HG03066 (cell line): Measurements from ENCODE around the gene HRH2.

Source experiments
- ATAC-seq: cut with Tn5 transposase; IDR thresholded peaks from one replicate; pipeline ENCODE4 v1.9.1; 2021; ENCODE audit warnings: low read depth; ENCODE audit not compliant: unreplicated experiment

HRH2 gene

DNA sequence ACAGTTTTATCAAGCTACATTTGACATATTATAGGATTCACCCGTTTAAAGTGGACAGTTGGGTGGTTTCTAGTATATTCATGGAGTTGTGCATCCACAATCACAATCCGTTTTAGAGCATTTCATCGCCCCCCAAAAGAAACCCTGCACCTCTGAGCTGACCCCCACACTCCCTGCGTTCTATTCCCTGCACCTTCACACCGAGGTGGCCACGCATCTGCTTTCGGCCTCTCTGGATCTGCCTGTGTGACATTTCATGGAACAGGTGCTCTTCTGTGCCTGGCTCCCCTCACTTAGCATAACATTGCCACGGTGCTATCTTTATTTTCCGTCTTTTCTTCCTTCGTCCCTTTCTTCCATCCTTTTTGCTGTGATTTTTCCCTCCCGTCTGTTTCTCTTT, 32.7 kb downstream of the HRH2 start:
- no peak for ATAC-seq

DNA sequence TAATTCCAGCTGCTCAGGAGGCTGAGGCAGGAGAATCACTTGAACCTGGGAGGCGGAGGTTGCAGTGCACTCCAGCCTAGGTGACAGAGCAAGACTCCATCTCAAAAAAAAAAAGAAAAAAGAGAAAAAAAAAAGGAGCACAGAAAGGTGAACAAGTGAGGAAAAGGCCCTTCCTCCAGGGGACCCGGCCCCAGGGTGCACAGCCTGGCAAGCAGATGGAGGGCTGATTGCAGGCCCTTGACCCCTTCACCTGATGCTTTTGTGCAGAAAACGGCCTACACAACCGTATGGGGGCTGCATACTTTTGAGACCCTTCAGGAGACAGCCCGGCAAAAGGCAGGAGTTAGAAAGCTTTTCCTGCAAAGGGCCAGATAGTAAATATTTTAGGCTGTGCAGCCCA, 33.9 kb downstream of the HRH2 start:
- ATAC-seq: no peak

DNA sequence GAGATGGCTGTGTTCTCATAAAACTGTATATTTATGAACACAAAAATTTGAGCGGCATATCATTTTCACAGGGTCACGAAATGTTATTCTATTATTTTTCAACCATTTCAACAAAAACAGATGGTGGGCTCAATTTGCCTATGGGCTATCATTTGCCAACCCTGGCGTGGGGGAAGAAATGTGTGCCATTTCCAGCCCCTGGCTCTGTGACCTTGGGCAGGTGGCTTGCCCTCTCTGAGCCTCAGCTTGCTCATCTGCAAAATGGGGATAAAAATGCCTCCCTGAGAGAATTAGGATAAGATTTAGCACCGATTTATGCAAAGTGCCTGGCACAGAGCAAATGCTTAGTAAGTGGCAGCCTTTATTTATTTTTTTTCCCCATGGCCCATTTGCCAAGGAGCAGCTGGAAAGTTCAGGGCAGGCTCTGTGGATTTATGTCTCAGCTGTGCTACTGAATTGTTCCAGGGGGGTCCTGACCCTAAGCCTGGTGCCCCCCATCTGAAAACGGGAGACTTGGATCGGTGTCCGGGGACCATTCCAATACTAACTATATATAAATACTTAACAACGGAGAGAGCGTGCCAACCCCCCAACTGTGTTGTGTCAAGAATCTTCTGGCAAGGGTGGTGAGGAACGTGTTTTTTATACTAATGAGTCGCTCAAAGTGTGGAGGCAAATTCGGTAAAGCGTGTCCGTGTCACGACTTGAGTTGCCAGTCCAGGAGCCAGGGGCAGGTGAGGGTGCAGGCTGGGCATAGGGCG, 34.5 kb downstream of the HRH2 start:
- ATAC-seq: no peak

DNA sequence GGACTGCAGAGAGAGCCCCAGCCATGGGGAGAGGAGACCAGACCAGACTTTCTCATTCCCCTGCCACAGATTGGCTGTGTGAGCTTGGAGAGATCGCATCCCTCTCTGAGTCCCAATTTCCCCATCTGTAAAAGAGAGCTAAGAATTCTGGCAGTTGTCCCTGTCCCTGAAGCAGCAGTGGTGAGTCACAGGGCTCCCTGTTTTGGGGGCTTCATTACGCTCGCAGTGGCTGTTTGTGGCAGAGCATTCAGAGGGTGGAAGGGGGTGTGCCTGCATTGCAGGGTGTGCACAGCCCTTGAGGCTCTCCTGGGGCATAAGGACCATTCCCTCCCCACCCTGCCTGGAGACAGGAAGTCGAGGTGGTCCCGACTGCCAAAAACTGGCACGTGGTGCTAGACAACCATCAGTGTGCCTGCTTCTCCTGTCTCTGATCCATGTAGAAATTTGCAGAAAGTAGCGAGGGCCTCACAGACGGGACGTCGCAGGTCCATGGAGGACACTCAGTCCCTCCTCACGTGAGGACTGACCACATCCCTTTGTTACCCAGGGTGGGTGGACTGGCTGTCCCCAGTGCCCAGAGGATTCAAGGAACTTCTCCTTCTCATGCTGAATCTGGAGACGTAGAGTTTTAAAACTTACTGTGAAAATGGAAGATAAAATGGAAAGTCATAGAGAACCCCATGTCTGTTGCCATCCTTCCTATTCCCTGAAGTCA, 35.3 kb downstream of the HRH2 start:
- ATAC-seq: no peak

DNA sequence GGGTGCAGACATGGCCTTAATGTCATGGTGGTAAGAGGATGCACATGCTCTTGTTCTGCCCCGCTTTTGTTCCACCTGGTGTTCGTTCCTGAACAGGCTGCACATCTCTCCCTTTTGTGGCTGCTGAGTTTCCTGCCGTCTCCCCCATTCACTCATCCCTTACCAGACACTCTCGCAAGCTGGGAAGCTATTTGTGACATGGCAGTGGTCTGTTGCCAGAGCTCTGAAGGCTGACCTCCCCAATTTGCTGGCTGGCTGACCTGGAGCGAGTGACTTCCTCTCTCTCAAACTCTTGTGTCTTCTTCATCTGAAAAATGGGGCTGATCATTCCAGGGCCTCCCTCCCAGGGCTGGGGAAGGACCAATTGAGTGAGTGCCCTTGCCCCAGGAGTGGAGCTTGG, 35.9 kb downstream of the HRH2 start:
- ATAC-seq: no peak

DNA sequence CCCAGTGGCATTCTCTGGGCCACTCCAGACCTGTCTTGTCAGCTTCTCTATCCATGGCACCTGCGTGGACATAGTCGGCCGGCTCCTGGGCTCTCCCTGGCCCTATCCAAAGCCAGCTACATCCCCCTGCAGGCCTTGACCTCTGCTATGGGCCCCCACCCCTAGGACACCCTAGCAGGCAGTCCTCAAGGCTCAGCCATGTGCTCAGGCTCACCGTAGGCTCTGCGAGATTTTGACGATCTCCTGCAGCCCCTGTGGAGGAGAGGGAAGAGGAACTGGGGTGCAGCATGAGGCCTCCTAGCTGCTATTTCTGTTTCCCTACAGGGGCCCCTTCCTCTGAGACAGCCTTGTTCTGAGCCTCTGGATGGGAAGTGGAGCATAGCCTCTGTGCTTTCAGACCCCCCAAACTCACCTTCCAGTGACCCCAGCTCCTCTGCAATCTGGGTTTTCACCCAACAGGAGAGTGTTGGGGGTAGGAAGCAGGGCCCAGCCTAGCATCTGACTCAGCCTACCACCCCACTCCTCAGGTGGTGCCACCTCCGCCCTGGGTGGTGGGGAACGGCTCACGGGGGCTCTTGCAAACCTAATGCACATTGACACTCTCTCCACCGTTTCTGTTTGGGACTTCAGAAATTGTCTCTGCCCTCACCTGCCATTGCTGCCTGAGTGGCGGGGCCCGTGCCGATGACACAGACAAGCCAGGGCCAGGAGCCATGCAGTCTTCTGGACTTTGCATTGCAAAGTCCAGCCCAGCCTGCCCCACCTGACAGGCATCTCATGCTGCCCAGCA, 36.7 kb downstream of the HRH2 start:
- no peak for ATAC-seq

DNA sequence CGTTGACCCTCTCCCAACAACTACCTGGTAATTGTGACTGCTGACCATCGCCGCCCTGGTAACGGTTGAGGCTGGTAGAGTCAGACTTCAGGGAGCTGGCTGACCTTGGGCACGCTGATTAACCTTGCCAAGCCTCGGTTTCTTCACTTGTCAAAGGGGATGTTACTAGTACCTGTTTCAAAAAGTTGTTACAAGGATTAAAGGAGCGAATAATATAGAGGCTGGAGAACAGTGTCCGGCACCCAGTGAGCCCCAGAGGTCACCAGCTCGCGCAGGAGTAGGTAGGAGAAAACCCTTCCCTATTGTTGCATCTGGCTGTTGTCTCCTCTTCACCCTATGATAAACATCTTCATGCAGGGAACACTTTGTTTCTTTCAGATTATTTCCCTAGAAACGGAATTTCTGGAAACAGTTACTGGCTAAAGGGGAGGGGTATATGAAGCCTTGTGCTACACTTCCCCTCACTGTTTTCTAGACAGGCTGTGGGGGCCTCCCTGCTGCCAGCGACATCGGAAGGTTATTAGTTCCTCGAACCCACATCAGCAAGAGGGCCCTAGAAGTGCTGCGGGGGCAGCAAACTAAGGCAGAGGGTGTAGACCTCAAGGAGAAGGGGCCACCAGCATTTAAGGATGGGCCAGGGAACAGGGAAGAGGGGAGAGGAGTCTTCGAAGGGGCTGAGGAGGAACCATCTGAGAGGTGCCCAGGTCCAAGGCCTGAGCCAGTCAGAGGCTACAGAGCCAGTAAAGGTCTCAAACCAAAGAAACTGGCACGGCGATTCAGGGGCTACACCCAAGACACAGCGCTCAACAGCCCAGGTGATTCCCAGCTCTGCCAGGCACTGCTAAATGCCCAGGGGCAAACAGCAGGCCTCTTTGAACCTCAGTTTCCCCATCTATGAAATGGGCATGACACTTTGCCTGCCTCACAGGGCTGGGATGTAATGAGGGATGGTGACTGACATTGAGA, 37.6 kb downstream of the HRH2 start:
- no peak for ATAC-seq

DNA sequence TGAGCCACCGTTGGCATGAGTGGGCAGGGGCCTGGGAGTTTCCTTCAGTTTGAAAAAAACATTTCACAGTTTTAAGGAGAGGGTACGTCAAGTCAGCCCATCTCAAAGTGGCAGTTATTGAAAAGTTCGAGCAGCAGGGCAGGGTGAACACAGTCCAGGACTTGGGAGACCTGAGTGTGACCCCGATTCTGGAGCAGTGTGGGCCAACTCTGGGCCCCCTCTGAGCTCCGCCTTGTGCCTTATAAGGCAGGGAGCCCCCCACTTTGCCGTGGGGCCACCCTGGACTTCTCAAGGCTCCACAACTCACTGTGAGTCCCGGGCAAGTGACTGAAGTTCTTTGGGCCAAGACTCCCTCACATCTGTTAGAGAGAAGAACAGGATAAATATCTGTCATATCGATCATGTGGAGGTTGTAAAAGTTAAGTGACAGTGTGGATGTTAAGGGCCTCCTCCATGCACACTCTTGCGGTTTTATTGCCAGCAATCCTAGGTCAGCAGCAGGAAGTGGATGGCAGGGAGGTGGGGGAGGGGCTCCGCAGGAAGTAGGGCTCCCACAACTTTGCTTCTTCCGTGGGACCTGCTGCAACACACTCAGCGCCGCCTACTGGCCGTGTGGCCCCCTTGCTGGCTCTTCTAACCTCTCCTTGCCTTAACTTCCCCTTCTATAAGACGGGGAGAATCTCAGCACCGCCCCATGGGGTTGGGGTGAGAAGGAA, 38.4 kb downstream of the HRH2 start:
- no peak for ATAC-seq

DNA sequence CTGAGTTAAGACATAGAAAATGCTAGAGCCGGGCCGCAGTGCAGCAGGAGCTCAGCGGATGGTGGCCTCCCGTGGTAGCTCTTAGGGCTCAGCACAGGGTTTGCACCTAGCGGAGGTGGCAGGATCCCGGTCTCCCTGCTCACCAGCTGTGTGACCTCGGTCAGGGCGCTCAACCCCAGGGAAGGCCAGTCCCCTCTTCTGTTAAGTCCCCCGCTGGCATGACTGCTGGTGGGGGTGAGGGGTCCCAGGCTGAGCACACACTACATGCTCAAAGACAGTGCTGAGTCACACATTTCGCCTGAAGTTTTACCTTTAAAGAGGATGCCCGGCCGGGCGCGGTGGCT, 39.0 kb downstream of the HRH2 start:
- ATAC-seq: no peak

DNA sequence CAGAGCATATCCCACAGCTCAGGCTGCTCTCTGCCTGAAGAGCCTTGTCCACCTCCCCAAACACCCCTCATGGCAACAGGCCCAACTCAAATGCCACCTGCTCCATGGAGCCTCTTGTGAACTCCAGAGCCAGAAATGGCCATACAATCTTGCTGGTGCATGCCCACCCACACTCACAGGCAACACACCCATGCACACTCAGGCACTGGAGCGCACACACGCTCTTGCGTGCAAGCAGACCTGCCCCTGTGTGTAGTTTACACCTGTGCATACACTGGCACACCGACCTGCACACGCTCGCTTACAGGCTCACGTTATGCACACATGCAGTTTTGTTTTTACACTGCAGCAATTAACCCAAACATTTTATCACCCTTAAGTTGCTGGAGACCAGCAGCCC, 40.0 kb downstream of the HRH2 start:
- ATAC-seq: no peak

DNA sequence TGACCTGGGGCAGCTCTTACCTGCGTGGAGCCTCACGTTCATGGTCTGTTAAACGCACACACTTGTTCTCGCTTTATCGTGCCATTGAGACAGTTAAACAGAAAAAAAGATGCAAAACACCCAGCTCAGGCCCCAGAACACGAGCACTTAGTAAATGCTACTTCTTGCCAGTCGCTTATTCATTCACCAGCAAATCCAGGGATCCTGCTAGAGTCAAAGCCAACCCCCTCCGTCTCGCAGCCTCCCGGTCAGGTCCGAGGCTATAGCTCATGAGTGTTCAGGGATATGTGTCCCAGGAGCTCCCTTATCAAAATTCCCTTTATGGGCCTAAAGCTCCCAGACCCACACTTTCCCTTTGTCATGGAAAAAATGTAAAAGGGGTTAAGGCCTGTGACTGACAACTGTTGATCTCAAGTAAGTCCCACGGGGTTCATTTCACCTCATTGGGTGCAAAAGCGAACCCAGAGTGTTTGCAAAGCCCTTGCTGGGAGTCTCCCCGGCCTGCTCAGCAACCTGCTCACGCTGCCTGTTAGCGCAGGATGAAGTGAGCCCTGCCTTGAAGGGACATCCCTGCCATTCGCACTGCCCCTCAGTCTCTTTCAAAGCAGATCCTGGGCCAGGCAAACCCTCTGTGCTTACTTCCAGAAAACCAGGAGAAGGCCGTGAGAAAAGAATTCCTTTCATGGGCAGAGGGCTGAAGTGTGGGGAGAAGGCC, 40.7 kb downstream of the HRH2 start:
- ATAC-seq: no peak

DNA sequence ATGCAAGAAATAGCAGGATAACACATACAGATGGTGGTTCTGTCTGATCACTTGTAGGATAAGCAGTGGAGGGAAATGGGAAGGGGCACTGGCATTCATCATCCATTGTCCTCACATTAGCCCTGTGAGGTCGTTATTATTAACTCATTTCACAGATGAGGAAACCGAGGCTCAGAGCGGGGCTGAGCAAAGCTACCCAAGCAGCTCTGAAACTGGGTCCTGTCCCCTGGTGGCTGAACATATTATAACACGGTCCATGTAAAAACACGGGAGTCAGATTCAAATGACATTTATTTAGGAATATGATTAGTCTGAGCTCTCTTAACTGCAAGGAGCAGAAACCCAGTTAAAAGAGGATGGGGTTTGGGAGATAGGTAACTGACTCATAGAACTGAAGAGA, 43.1 kb downstream of the HRH2 start:
- no peak for ATAC-seq

DNA sequence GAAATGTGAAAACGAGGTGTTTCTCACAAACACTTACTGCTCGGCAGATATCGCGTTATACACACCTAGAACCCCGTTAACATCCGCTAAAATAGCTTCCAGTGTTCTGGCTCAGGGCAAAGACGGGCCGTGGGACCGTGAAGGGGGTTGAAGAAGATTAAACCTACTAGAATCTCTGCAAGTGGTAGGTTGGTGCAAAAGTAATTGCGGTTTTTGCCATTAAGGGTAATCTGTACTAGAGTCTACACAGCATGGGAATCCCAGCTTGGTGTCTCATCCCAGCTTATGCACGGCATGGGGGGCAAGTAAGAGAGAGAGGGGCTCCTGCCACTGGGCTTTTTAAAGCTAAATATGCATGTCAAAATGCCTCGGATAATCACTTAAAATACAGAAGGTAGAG, 43.9 kb downstream of the HRH2 start:
- ATAC-seq: no peak

DNA sequence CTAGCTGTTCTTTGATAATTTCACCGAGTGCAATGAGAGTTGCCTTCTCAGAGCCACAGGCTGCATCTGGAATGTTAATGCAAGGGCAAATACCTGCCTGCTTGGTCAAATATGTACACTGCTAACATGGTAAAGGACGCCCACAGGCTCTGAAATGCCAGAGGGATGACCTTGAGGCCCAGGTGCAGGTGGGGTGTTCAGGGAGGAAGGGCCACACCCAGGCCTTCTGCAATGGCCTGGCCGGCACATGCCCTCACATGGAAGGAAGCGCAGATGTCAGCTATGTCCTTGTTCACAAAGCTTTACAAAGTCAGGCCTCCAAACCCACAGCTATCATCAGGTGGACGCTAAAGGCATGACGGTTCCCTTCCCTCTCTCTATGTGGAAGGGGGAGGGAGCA, 48.6 kb downstream of the HRH2 start:
- no peak for ATAC-seq

DNA sequence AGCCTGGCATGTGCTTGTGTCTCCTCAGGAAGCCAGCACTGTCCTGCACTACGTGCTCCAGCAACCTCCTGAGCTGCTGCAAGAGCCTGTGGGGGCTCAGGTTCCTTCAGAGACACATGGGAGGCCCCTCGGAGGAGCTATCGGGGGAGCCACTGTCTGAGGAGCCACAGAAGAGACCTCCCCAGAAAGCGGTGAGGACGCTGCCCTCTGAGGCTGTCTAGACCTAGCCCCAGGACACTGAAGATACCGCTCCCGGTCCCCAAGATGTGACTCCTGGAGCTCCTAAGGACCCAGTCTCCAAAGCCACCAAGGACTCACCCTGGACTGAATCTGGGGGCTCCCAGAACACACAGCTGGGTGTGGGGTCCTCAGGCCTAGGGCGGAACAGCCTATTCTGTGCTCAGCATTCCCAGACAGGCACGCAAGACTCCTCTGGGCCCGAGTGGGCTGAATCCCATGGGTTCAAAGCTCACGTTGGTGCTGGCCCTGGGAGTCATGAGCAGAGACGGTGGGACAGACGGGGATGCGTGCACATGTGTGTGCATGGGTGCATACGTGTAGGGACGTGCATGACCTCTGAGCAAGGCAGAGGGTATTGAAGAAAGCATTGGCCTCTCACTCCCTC, 50.0 kb downstream of the HRH2 start:
- ATAC-seq: no peak

DNA sequence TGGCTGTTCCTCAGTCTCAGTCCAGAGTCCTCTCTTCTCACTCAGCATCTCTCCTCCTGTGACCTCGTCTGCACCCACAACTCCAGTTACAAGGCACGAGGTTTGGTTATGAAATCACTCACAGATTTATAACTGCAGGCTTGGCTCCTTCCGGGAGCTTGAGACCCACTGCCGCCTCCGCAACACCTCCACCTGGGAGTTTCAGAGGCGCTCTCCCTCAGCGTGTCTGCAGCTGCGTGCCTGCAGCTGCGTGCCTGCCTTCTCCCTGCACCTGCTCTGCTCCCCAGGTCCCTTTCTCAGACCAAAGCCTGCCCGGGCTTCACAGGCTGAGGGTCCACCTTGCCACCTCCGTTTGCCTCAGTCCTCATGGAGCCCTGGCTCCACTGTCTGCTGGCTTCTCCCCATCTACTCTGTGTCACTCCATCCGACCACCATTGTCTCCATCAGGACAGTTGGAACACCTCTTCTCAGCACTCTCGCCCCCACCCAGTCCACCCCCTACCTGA, 51.5 kb downstream of the HRH2 start:
- no peak for ATAC-seq

DNA sequence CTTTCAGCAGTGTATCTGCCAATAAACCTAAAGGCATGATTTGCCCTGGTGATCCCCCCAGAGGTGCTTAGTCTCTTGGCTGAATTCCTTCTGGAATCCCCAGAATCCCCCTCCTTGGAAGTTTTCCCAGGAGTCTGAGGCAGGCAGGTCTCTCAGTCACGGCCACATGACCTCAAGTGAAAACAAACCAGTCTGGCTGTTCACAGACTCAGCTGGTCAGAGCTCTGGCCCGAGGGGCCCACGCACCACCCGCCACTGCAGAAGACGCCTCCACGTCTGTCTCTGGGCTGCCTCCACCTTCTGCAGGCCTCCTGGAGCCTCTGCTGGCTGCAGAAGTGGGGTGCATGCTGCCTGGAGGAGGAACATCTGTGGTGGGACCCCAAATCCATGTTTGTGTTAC, 52.5 kb downstream of the HRH2 start:
- ATAC-seq: no peak

DNA sequence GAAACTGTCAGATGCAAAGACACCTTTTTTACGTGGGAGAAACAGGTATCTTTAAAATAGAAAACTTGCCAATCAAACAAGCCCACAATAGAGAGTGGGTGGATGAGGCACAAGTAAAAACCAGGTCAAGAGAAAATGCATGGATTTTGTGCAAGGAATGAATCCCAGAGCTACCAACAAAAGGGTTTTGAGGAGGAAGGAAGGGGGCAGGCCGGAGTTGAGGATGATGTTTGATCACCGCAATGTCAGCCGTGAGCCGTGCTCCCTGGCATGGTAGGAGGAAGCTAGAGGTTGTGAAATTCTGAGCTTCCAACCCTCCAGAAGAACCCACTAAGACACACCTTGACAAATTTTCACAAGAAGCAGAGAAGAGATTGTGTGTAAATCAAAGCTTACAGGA, 53.2 kb downstream of the HRH2 start:
- ATAC-seq: no peak
